GM23338 (cell line): ENCODE data around the gene C2CD4D. TPM values are rescaled to one million over a fixed set of nuclear protein-coding genes. Genes with fewer than 3 reads are reported as not detected.

Experiments
- ATAC-seq: fragments of 200-7000 bp; cut with Tn5 transposase; 3 replicates; pipeline ENCODE4 v1.9.1; 2020
- DNase-seq: peaks from one replicate; pipeline ENCODE4 v3.0.0-alpha.2; 2015; ENCODE audit warnings: low spot score
- H2AFZ ChIP-seq: fragments of 200-600 bp; sonication (generic); 2 replicates; pipeline ENCODE4 v1.8.0; 2016; ENCODE audit warnings: antibody characterized with exemption, mild to moderate bottlenecking, moderate library complexity
- H3F3A ChIP-seq: fragments of 200-600 bp; sonication (generic); replicated peaks from 2 replicates; pipeline ENCODE4 v1.8.0; 2017; ENCODE audit warnings: antibody characterized with exemption, mixed run types, low read depth
- H3K27ac ChIP-seq: fragments of 200-600 bp; sonication (generic); 2 replicates; pipeline ENCODE4 v1.6.1; 2016; ENCODE audit warnings: low read depth
- H3K27me3 ChIP-seq: fragments of 200-600 bp; sonication (generic); 2 replicates; pipeline ENCODE4 v1.8.0; 2016; ENCODE audit warnings: mild to moderate bottlenecking, mixed run types, moderate library complexity; ENCODE audit not compliant: insufficient read depth
- H3K36me3 ChIP-seq: fragments of 200-600 bp; sonication (generic); 2 replicates; pipeline ENCODE4 v1.8.0; 2016; ENCODE audit warnings: mild to moderate bottlenecking; ENCODE audit not compliant: insufficient read depth
- H3K4me1 ChIP-seq: fragments of 200-600 bp; sonication (generic); 2 replicates; pipeline ENCODE4 v1.8.0; 2016; ENCODE audit warnings: mild to moderate bottlenecking, moderate library complexity; ENCODE audit not compliant: insufficient read depth
- H3K4me2 ChIP-seq: fragments of 200-600 bp; sonication (generic); 2 replicates; pipeline ENCODE4 v1.7.1; 2017; ENCODE audit warnings: mixed run types
- H3K4me3 ChIP-seq: fragments of 200-600 bp; sonication (generic); 2 replicates; pipeline ENCODE4 v1.6.1; 2016; ENCODE audit warnings: mixed run types
- H3K79me2 ChIP-seq: fragments of 200-600 bp; sonication (generic); replicated peaks from 2 replicates; pipeline ENCODE4 v1.8.0; 2017; ENCODE audit warnings: mild to moderate bottlenecking; ENCODE audit not compliant: insufficient read depth
- H3K9me2 ChIP-seq: fragments of 200-600 bp; sonication (generic); 2 replicates; pipeline ENCODE4 v1.8.0; 2017; ENCODE audit not compliant: insufficient read depth
- H4K20me1 ChIP-seq: fragments of 200-600 bp; sonication (generic); replicated peaks from 2 replicates; pipeline ENCODE4 v1.8.0; 2017; ENCODE audit warnings: mild to moderate bottlenecking; ENCODE audit not compliant: insufficient read depth
- H3K27ac Mint-ChIP-seq: 2 replicates; pipeline ENCODE4 v1.8.0; 2020; ENCODE audit warnings: inconsistent platforms, mild to moderate bottlenecking, moderate library complexity, mixed read lengths
- H3K27me3 Mint-ChIP-seq: 3 replicates; pipeline ENCODE4 v1.8.0; 2022; ENCODE audit warnings: low read depth, mild to moderate bottlenecking, moderate library complexity, mixed read lengths, inconsistent platforms; ENCODE audit not compliant: insufficient read depth, poor library complexity
- H3K36me3 Mint-ChIP-seq: 3 replicates; pipeline ENCODE4 v1.8.0; 2021; ENCODE audit warnings: low read depth, mild to moderate bottlenecking, inconsistent platforms, moderate library complexity, mixed read lengths
- H3K4me1 Mint-ChIP-seq: 3 replicates; pipeline ENCODE4 v1.8.0; 2020; ENCODE audit warnings: mild to moderate bottlenecking, inconsistent platforms, mixed read lengths
- H3K4me3 Mint-ChIP-seq: 3 replicates; pipeline ENCODE4 v1.8.0; 2021; ENCODE audit warnings: moderate library complexity, mild to moderate bottlenecking, inconsistent platforms, mixed read lengths
- H3K9me3 Mint-ChIP-seq: 3 replicates; pipeline ENCODE4 v1.8.0; 2020; ENCODE audit warnings: moderate library complexity, mild to moderate bottlenecking, inconsistent platforms, mixed read lengths
- CREB1 ChIP-seq: fragments of 250-450 bp; sonication (Bioruptor Pico); IDR thresholded peaks from 2 replicates; pipeline ENCODE4 v1.5.0; 2020; ENCODE audit warnings: low read depth, mild to moderate bottlenecking, moderate library complexity
- ETS1 ChIP-seq: IDR thresholded peaks from 2 replicates; pipeline ENCODE4 v1.6.1; 2016; ENCODE audit warnings: antibody characterized with exemption
- EZH2 ChIP-seq: fragments of 200-600 bp; sonication (generic); IDR thresholded peaks from one replicate; pipeline ENCODE4 v1.8.0; 2017; ENCODE audit warnings: antibody characterized with exemption, mild to moderate bottlenecking, low read depth; ENCODE audit not compliant: unreplicated experiment
- JUNB ChIP-seq: IDR thresholded peaks from one replicate; pipeline ENCODE4 v1.6.1; 2016; ENCODE audit warnings: antibody characterized with exemption; ENCODE audit not compliant: unreplicated experiment
- NANOG ChIP-seq: IDR thresholded peaks from 2 replicates; pipeline ENCODE4 v1.6.1; 2016; ENCODE audit warnings: antibody characterized with exemption, borderline replicate concordance
- POLR2AphosphoS5 ChIP-seq: IDR thresholded peaks from 2 replicates; pipeline ENCODE4 v1.6.1; 2016; ENCODE audit warnings: antibody characterized with exemption, low read depth
- REST ChIP-seq: IDR thresholded peaks from one replicate; pipeline ENCODE4 v1.6.1; 2018; ENCODE audit warnings: antibody characterized with exemption; ENCODE audit not compliant: unreplicated experiment
- STAT1 ChIP-seq: IDR thresholded peaks from one replicate; pipeline ENCODE4 v1.6.1; 2016; ENCODE audit warnings: antibody characterized with exemption; ENCODE audit not compliant: unreplicated experiment
- ZNF462 ChIP-seq: fragments of 250-450 bp; sonication (Bioruptor Pico); IDR thresholded peaks from 2 replicates; pipeline ENCODE4 v1.5.0; 2020; ENCODE audit warnings: mild to moderate bottlenecking, moderate library complexity
- polyA plus RNA-seq: library from polyadenylated mRNA; unstranded; fragments of >200 nt; fragmentation: Nextera tagmentation; extraction: Ambion mirVana; gene quantifications from 2 replicates; pipeline ENCODE4 v1.2.1, GENCODE V29; 2016
- total RNA-seq: library from RNA; depleted of rRNA; stranded (reverse); fragments of >200 nt; shearing (Covaris generic); gene quantifications from 2 replicates; pipeline ENCODE4 v1.2.3, GENCODE V29; 2014
- TF ChIP-seq, protein P1 (sequence below), 2 experiments: fragments of 200-600 bp in 1 of 2; sonication (generic) in 1 of 2; conservative IDR thresholded peaks; 2 replicates each; pipeline versions ENCODE4 v1.5.1 to v1.6.1; 2016 to 2017; ENCODE audit warnings: antibody characterized with exemption in 2 of 2, low read depth in 2 of 2, mild to moderate bottlenecking in 2 of 2, moderate library complexity in 1 of 2

C2CD4D gene
- total and polyA plus RNA-seq, 2 experiments from 2014 or later, result 0.35 to 0.82 TPM

DNA sequence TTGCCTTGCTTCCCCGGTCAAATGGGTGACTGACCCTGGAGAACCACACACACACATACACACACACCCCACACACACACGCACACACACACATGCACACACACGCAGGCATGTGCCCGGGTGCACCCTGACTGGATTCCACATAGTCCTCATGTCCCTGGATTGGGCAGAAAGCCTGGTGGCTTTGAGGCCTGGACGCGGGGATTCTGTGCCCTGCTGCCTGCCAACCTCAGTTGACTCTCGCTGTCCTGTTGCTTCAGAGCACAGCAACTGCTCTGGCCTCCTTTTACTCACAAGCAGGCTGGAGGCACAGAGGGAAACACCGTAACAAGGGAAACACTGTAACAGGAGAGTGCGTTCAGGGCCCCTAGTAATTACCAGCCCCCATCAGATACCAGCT lies 14.4 kb downstream of the C2CD4D start (continued):
- TF ChIP-seq ZNF462 (no peak), CREB1 (CRISPR knock-in tag) (no peak), POLR2AphosphoS5 (no peak), ETS1 (no peak), NANOG (no peak), JUNB (no peak)

DNA sequence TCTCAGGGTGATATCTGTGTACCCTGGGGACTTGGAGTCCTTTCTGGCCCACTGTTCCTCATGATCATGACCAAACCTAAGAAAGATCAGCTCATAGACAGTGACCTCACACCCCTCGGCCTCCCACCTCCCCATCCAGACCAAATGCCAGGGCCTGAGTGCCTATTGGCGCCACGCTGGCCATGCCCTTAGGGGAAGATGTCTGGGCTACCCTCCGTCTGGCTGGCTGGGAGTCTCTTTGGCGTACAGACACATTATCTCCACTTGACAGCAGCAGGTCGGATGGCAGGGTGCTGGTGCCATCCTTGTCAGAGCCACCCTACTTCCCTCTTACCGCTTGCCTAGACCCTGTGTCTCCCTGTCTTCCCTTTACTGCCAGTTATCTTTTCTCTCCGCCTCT lies 16.4 kb downstream of the C2CD4D start:
- no peaks in the 10 kb centered on the region for H4K20me1 ChIP-seq
- no peak overlapping the region for H3K27ac Mint-ChIP-seq
- no peaks in the 10 kb centered on the region for H3K36me3 ChIP-seq
- H3K27ac ChIP-seq, result no peak overlapping the region
- H3K9me3 Mint-ChIP-seq, result no peaks in the 10 kb centered on the region
- no peaks in the 10 kb centered on the region for H3K27me3 ChIP-seq
- no peaks in the 10 kb centered on the region for H3K36me3 Mint-ChIP-seq
- H3K79me2 ChIP-seq, result no peaks in the 10 kb centered on the region
- H2AFZ ChIP-seq, result no peak overlapping the region
- ATAC-seq, result no peak
- H3K4me1 ChIP-seq, result peaks cover 18% of the 10 kb centered on the region
- no peak overlapping the region for H3K4me3 ChIP-seq
- H3K9me2 ChIP-seq, result no peaks in the 10 kb centered on the region
- peaks cover 22% of the 10 kb centered on the region for H3K27me3 Mint-ChIP-seq
- DNase-seq, result no peak
- peaks cover 27% of the 10 kb centered on the region for H3K4me1 Mint-ChIP-seq
- no peak overlapping the region for H3K4me2 ChIP-seq
- H3F3A ChIP-seq, result no peaks in the 10 kb centered on the region
- no peak overlapping the region for H3K4me3 Mint-ChIP-seq
- TF ChIP-seq CREB1 (CRISPR knock-in tag) (no peak), STAT1 (no peak), POLR2AphosphoS5 (no peak), JUNB (no peak), NANOG (no peak), ETS1 (no peak), EZH2 (no peak), REST (no peak)
- TF ChIP-seq, protein P1, sequence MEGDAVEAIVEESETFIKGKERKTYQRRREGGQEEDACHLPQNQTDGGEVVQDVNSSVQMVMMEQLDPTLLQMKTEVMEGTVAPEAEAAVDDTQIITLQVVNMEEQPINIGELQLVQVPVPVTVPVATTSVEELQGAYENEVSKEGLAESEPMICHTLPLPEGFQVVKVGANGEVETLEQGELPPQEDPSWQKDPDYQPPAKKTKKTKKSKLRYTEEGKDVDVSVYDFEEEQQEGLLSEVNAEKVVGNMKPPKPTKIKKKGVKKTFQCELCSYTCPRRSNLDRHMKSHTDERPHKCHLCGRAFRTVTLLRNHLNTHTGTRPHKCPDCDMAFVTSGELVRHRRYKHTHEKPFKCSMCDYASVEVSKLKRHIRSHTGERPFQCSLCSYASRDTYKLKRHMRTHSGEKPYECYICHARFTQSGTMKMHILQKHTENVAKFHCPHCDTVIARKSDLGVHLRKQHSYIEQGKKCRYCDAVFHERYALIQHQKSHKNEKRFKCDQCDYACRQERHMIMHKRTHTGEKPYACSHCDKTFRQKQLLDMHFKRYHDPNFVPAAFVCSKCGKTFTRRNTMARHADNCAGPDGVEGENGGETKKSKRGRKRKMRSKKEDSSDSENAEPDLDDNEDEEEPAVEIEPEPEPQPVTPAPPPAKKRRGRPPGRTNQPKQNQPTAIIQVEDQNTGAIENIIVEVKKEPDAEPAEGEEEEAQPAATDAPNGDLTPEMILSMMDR (conservative IDR thresholded peaks at IDR 0.05; ENCODE audit: low read depth in 2 of 2), result no peak
